ENCODE measurements around the gene SRPRB. TPM values are rescaled to one million over a fixed set of nuclear protein-coding genes. Genes with fewer than 3 reads are reported as not detected.

The SRPRB gene
- polyA plus RNA-seq, 1 donor from 2014 or later: 46.9 TPM

GRCh38 chr3:133776794-133777438 lies 28.7 kb upstream of the SRPRB start:
- no peak overlapping the region for H2AFZ ChIP-seq (ENCODE audit: low read depth, low read length)
- H3K27ac ChIP-seq (ENCODE audit: low read length): no peak overlapping the region
- no peaks in the 10 kb centered on the region for H3K9me3 ChIP-seq (ENCODE audit: low read length)
- no peak overlapping the region for H3K4me3 ChIP-seq (ENCODE audit: low read length)
- no peak for TF ChIP-seq RAD21 (conservative IDR thresholded peaks at IDR 0.05)
- H3K79me2 ChIP-seq (replicated peaks; ENCODE audit: insufficient read depth, low read length): no peaks in the 10 kb centered on the region
- H3K27me3 ChIP-seq (ENCODE audit: insufficient read depth, low read depth, low read length): no peaks in the 10 kb centered on the region
- H4K20me1 ChIP-seq (ENCODE audit: insufficient read depth): no peaks in the 10 kb centered on the region
- no peaks in the 10 kb centered on the region for H3K36me3 ChIP-seq (ENCODE audit: insufficient read depth, low read length)
- no peak overlapping the region for H3K9ac ChIP-seq (ENCODE audit: low read length)
- no peaks in the 10 kb centered on the region for H3F3A ChIP-seq (ENCODE audit: insufficient read depth, low read length, poor library complexity, severe bottlenecking)
- no peaks in the 10 kb centered on the region for H3K9me2 ChIP-seq (ENCODE audit: insufficient read depth, low read length)
- H3K4me2 ChIP-seq (ENCODE audit: low read length): no peak overlapping the region

DNA sequence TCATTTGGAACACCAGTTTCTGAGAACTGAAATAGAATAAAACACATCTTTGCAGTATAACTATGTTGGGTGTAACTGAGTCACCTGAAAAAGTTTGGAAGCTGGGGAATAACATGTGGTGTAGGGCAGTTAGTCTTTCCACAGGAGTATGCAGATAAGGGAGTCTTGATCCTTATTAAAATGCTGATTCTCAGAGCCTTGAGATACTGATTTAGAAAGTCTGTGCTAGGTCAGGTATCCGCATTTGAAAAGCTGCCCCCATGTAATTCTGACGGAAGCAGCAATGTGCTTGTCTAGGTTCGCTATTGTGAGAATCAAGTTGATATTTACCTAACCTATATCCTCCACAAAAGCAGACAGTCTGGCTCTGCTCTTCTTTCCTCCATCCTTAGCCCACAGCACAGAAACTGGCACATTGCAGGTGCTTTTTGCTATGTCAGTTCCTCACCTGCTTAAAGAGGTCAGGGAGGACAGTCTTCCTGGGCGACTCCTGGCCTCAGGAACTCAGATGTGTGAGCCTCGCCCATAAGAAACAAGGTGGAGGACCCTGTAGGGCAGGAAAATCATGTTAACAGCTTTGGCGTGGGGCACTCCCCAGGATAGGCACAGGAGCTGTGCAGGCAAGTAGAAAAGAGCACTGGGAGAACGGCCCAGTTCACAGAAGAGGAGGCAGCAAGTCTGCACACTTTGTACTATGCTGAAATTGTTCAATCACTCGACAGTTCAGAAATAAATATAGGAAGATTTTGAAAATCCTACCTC lies 27.6 kb upstream of the SRPRB start:
- no peak overlapping the region for H3K27ac ChIP-seq (ENCODE audit: low read length)
- H3F3A ChIP-seq (ENCODE audit: insufficient read depth, low read length, poor library complexity, severe bottlenecking): no peaks in the 10 kb centered on the region
- H3K9ac ChIP-seq (ENCODE audit: low read length): no peak overlapping the region
- H4K20me1 ChIP-seq (ENCODE audit: insufficient read depth): no peaks in the 10 kb centered on the region
- no peaks in the 10 kb centered on the region for H3K27me3 ChIP-seq (ENCODE audit: insufficient read depth, low read depth, low read length)
- H2AFZ ChIP-seq (ENCODE audit: low read depth, low read length): no peak overlapping the region
- H3K36me3 ChIP-seq (ENCODE audit: insufficient read depth, low read length): no peaks in the 10 kb centered on the region
- no peaks in the 10 kb centered on the region for H3K9me3 ChIP-seq (ENCODE audit: low read length)
- no peaks in the 10 kb centered on the region for H3K9me2 ChIP-seq (ENCODE audit: insufficient read depth, low read length)
- no peak for TF ChIP-seq EZH2 (IDR thresholded peaks at IDR 0.05; ENCODE audit: borderline replicate concordance, insufficient read depth, low read length, poor library complexity, severe bottlenecking)
- TF ChIP-seq, protein P1, sequence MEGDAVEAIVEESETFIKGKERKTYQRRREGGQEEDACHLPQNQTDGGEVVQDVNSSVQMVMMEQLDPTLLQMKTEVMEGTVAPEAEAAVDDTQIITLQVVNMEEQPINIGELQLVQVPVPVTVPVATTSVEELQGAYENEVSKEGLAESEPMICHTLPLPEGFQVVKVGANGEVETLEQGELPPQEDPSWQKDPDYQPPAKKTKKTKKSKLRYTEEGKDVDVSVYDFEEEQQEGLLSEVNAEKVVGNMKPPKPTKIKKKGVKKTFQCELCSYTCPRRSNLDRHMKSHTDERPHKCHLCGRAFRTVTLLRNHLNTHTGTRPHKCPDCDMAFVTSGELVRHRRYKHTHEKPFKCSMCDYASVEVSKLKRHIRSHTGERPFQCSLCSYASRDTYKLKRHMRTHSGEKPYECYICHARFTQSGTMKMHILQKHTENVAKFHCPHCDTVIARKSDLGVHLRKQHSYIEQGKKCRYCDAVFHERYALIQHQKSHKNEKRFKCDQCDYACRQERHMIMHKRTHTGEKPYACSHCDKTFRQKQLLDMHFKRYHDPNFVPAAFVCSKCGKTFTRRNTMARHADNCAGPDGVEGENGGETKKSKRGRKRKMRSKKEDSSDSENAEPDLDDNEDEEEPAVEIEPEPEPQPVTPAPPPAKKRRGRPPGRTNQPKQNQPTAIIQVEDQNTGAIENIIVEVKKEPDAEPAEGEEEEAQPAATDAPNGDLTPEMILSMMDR (IDR thresholded peaks at IDR 0.05; ENCODE audit: poor library complexity, severe bottlenecking): no peak
- TF ChIP-seq RAD21 (conservative IDR thresholded peaks at IDR 0.05): no peak
- TF ChIP-seq EP300 (conservative IDR thresholded peaks at IDR 0.05; ENCODE audit: poor library complexity, severe bottlenecking): no peak
- TF ChIP-seq POLR2AphosphoS5 (IDR thresholded peaks at IDR 0.05): no peak
- TF ChIP-seq MXI1 (conservative IDR thresholded peaks at IDR 0.05; ENCODE audit: poor library complexity, severe bottlenecking): no peak
- TF ChIP-seq REST (IDR thresholded peaks at IDR 0.05; ENCODE audit: borderline replicate concordance): no peak
- no peak for TF ChIP-seq SMC3 (conservative IDR thresholded peaks at IDR 0.05; ENCODE audit: poor library complexity)
- TF ChIP-seq TAF1 (IDR thresholded peaks at IDR 0.05; ENCODE audit: low read depth): no peak
- H3K4me3 ChIP-seq (ENCODE audit: low read length): no peak overlapping the region
- no peak overlapping the region for H3K4me2 ChIP-seq (ENCODE audit: low read length)
- H3K79me2 ChIP-seq (replicated peaks; ENCODE audit: insufficient read depth, low read length): no peaks in the 10 kb centered on the region

All from neural cell (in vitro differentiated cells).